SW480 (cell line): ENCODE data around the gene PRSS2.

Experiments used
- DNase-seq: peaks from one replicate; pipeline ENCODE4 v3.0.0-alpha.2; 2016; ENCODE audit warnings: low spot score

The PRSS2 gene

DNA sequence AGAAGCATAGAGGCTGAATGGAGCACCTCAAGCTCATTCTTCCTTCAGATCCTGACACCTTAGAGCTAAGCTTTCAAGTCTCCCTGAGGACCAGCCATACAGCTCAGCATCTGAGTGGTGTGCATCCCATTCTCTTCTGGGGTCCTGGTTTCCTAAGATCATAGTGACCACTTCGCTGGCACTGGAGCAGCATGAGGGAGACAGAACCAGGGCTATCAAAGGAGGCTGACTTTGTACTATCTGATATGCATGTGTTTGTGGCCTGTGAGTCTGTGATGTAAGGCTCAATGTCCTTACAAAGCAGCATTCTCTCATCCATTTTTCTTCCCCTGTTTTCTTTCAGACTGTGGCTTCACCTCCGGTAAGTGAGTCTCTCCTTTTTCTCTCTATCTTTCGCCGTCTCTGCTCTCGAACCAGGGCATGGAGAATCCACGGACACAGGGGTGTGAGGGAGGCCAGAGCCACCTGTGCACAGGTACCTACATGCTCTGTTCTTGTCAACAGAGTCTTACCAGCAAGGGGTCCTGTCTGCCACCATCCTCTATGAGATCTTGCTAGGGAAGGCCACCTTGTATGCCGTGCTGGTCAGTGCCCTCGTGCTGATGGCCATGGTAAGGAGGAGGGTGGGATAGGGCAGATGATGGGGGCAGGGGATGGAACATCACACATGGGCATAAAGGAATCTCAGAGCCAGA lies 31.0 kb downstream of the PRSS2 start:
- no peak for DNase-seq

GRCh38 chr7:142802301-142802700 lies 31.5 kb downstream of the PRSS2 start:
- no peak for DNase-seq

DNA sequence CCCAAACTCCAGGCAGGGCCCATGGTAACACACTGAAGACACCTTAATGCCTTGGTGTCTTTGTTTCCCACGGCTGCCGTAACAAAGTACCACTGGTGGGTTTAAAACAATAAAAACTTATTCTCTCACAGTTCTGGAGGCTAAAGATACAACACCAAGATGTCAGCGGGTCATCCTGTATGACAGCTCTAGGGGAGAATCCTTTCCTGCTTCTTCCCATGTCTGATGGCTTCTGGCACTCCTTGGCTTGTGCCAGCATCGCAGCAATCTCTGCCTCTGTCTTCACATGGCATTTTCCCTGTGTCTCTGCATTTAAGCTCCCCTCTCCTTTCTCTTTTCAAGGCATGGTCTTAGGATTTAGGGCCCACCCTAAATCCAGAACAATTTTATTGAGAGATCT lies 33.1 kb downstream of the PRSS2 start:
- no peak for DNase-seq

GRCh38 chr7:142804728-142805207 lies 34.0 kb downstream of the PRSS2 start:
- no peak for DNase-seq

DNA sequence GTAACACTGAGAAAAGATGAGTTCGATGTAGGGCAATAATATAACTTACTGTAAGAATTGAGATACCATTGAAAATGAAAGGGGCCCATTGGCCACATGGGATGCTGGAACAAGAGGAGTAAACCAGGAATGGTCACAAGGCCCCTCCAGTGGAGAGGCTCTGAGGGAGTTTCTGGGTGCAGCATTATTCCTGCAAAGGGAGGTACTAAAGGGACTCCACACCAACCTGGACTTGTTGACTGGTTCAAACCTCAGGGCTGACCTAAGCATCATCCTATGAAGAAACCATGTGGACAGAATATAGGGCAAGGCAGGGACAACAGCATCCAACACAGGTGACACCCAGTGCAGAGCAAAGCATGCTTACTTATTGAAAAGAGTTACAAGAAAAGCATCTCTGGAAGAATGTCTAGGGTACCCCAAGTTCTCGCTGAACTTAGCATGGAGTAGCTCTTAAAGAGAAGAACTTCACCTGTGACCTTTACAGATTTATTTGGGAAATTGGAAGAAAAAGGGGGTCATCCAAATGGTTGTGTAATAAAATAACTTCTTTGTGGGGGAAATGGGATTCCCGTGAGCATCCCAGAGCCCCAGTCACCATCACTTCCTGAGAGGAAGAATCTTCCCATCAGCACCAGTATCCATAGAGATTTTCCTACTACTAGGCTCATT lies 34.7 kb downstream of the PRSS2 start:
- no peak for DNase-seq

DNA sequence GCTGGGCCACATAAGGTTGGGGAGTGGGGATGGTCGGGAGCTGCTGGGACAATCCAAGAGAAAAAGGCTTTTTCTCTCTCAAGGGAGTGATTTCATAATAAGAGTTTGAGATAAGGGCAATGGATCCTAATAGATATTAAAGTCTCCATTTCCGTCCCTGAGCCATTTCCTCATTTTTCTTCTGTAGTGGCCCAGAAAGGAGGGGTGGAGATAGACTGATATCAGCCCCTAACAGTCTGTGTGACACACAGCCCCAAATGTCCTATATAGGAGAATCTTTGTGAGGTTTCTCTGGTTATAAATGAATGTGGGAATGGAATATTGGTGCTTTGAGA lies 35.2 kb downstream of the PRSS2 start:
- no peak for DNase-seq

- DNase-seq, result no peak
These were observed 36.2 kb downstream of the PRSS2 start for GRCh38 chr7:142806957-142807356.

GRCh38 chr7:142807855-142808460 lies 37.2 kb downstream of the PRSS2 start:
- DNase-seq, result peak; percentile 88

- DNase-seq, result no peak
These were observed 37.7 kb downstream of the PRSS2 start for GRCh38 chr7:142808461-142808801.

DNA sequence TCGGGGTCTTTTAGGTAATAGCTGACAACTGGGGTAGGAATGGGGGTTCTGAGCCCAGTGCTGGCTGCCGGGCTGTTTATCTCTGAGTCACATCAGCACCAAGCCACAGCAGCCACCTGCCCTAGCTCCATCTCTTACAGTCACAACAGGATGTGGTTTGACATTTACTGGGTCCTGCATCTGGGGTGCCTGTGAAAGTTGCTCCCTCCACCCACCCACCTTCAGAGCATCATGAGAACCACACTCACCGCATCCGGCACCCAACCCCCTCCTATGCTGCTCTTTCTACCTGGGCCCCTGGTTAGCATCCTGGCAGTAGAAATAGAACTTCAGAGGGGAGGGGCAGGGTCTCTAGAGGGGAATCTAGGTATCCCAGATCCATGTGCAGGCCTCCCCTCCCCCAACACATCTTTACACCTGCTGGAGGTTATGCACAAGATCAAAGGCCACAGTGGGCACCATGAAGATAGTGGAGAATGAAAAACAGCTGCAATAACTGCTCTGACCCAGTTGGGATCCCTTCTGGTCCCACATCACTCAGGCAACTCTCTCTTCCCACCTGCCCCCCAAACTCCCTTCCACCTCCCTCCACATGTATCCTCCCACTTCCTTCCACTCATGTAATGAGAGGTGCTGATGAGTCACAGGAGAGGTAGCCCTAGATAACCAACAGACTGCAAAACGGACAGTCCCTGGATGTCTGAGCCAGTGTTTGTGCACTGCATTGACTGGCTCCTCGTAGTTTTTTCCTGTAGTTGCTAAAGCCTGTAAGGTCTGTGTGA lies 38.2 kb downstream of the PRSS2 start:
- DNase-seq, result peak; percentile 100

GRCh38 chr7:142809671-142810070 lies 38.9 kb downstream of the PRSS2 start:
- peak; percentile 63 for DNase-seq

DNA sequence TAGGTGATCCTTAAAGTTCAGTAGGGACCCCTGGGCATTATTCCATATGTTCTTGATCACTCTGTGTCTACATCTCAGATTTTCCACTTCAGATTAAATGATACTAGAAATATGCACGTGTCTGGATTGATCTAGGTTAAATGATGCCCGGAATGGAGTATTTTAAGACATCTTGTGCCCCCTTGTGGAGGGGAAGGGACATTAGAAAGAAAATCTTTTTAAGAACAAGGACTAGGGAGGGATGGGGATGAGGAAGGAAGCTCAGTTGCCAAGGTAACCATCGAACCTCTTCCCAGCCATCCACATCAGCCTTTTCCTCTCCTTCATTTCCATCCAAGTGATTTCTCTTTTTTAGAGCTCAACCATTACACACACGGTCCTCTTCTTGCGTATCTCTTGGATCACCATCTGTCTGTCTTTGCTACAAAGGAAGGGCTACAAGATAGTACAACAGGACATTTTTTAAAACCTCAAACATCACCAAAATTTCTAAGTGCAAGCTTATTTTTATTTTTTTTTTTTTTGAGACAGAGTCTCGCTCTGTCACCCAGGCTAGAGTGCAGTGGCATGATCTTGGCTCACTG lies 40.5 kb downstream of the PRSS2 start:
- peak; percentile 97 for DNase-seq

- DNase-seq, result peak; percentile 72
These were observed 41.9 kb downstream of the PRSS2 start for GRCh38 chr7:142812437-142813215.

DNA sequence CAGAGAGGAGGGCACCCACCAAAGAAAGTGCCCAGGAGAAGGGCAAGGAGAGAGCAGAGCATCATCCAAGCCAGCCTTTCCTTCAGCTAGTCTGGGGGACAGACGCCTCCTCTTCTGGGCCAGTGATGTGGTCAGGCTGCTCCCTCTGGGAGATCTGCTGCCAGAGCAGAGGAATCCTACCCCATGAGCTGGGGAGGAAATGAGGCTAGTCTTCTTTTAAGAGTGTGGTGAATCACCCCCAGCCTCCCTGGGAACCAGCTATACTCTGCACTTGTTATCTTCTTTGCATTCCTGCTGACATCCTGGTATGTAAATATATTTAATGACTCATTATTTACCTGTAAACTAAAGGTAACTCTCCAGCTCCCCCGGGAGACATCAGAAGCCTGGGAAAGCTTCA lies 42.5 kb downstream of the PRSS2 start:
- peak; percentile 98 for DNase-seq

DNA sequence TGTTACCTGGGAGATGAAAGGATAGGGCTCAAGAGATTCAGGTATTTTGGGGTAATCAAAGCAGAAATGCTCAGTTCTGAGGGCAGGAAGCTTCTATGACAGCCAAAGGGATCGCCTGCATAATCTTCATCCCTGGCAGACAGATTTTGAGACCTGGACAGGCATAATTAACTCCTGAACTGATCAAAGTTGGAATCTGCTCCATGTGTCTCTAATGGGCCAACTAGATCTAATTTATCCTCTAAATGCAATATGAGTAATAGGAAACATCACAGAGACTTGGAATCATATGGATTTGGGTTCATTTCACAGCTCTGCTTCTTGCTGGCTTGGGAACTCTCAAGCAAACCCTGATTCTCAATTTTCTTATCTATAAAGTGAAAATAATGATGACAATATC lies 42.9 kb downstream of the PRSS2 start:
- no peak for DNase-seq

- DNase-seq, result no peak
These were observed 43.7 kb downstream of the PRSS2 start for GRCh38 chr7:142814451-142814850.

DNA sequence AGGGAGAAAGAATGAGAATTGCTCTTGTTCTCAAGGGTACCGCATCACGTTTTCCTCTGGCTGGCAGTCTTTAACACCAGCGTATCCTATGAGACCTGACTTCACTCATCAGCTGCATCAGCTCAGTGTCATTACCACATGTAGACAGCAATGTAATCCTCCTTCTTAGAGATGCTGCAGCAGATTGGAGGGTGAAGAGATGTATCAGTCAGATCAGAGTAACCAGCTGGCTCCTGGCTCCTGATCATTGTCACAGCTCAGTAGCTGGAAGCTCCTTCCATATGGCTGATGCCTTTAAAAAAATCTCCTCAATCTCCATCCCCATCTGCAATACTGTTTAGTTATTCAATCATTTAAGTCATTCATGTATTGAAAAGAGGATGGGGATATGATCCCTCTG lies 44.4 kb downstream of the PRSS2 start:
- no peak for DNase-seq

DNA sequence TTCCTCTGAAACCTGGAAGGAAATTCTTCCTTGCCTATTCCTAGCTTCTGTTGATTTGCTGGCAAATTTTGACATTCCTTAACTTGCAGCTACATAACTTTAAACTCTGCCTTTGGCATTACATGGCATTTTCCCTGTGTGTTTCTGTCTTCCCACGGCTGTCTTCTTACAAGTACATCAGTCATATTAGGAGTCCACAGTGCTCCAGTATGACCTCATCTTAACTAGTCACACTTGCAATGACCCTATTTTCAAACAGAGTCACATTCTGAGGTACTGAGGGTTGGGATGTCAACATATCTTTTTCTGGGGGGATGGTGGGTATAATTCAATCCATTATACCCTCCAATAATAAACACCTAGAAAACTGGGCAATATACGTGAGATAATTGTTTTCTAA lies 46.7 kb downstream of the PRSS2 start:
- no peak for DNase-seq

DNA sequence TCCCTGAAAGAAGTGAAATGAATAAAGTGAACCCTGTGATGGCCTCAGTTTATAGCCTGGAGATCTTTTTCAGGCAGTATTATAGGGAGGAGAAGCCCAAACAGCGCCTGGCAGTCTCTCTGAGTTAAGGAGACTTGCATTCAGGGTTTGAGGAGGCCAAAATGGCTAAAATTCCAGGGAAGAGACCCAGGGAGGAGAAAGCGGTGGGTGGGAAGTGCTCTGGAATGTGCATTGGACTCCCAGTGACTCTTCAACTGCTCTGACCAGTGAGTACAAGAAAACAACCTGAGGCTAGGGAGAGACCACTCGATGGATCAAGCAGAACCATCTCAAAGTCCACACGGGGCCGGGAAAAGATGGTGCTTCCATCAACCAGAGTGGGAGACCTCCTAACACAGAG lies 48.8 kb downstream of the PRSS2 start:
- no peak for DNase-seq

DNA sequence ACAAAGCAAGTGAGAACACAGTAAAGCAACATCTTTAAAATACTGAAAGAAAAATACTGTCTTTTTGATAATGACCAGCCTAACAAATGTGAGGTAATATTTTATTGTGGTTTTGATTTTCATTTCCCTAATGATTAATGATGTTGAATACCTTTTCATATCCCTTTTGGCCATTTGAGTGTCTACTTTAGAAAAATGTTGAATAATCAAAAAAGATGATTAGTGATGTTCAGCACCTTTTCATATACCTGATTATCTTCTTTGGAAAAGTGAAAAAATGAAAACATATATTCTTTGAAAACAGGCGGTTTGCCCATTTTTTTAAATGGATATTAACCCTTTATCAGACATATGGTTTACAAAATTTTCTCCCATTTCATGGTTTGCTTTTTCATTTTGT lies 51.9 kb downstream of the PRSS2 start:
- DNase-seq, result no peak
